Smooth muscle cell (in vitro differentiated cells): ENCODE data around the gene RNF141. TPM values are rescaled to one million over a fixed set of nuclear protein-coding genes. Genes with fewer than 3 reads are reported as not detected.

Experiments used
- DNase-seq: peaks from one replicate; lab custom pipeline; 2025; ENCODE audit not compliant: unreplicated experiment; lab: John Stamatoyannopoulos, UW
- H2AFZ ChIP-seq: fragments of 200-600 bp; sonication (generic); 2 replicates; pipeline ENCODE4 v1.6.0; 2016; ENCODE audit warnings: antibody characterized with exemption, low read depth, mild to moderate bottlenecking
- H3F3A ChIP-seq: fragments of 200-600 bp; sonication (generic); 2 replicates; pipeline ENCODE4 v1.6.0; 2017; ENCODE audit warnings: antibody characterized with exemption, low read depth
- H3K27ac ChIP-seq: fragments of 200-600 bp; sonication (generic); 2 replicates; pipeline ENCODE4 v1.5.1; 2016; ENCODE audit warnings: low read depth, mild to moderate bottlenecking
- H3K27me3 ChIP-seq: fragments of 200-600 bp; sonication (generic); 2 replicates; pipeline ENCODE4 v1.6.1; 2016; ENCODE audit warnings: low read depth, mild to moderate bottlenecking
- H3K36me3 ChIP-seq: fragments of 200-600 bp; sonication (generic); 2 replicates; pipeline ENCODE4 v1.5.1; 2016; ENCODE audit warnings: low read depth
- H3K4me1 ChIP-seq: fragments of 200-600 bp; sonication (generic); 2 replicates; pipeline ENCODE4 v1.5.1; 2016; ENCODE audit warnings: low read depth
- H3K4me2 ChIP-seq: fragments of 200-600 bp; sonication (generic); 2 replicates; pipeline ENCODE4 v1.6.0; 2016; ENCODE audit warnings: mild to moderate bottlenecking
- H3K4me3 ChIP-seq: fragments of 200-600 bp; sonication (generic); 2 replicates; pipeline ENCODE4 v1.5.1; 2016; ENCODE audit warnings: mild to moderate bottlenecking
- H3K79me2 ChIP-seq: fragments of 200-600 bp; sonication (generic); 2 replicates; pipeline ENCODE4 v1.6.0; 2016; ENCODE audit warnings: low read depth, mild to moderate bottlenecking
- H3K9ac ChIP-seq: fragments of 200-600 bp; sonication (generic); 2 replicates; pipeline ENCODE4 v1.6.0; 2016; ENCODE audit warnings: low read depth
- H3K9me3 ChIP-seq: fragments of 200-600 bp; sonication (generic); replicated peaks from 2 replicates; pipeline ENCODE4 v1.5.1; 2016; ENCODE audit warnings: low read depth
- H4K20me1 ChIP-seq: fragments of 200-600 bp; sonication (generic); 2 replicates; pipeline ENCODE4 v1.6.0; 2016; ENCODE audit warnings: low read depth
- WGBS: methylation state at CpG from one replicate; pipeline ENCODE4 v1.1.7; 2016; ENCODE audit warnings: low lambda C conversion rate; 5-methylcytosine and 5-hydroxymethylcytosine counted together
- polyA plus RNA-seq: library from polyadenylated mRNA; unstranded; fragments of >200 nt; fragmentation: Nextera tagmentation; extraction: Ambion mirVana; gene quantifications from 2 replicates; pipeline ENCODE4 v1.2.1, GENCODE V29; 2016
- total RNA-seq: library from RNA; depleted of rRNA; stranded (reverse); fragments of >200 nt; gene quantifications from 2 replicates; pipeline ENCODE4 v1.2.3, GENCODE V29; 2014
- TF ChIP-seq, protein P1 (sequence below): fragments of 200-600 bp; sonication (generic); IDR thresholded peaks from 2 replicates; pipeline ENCODE4 v1.5.1; 2017; ENCODE audit warnings: borderline replicate concordance, mild to moderate bottlenecking, antibody characterized with exemption; ENCODE audit not compliant: insufficient read depth, poor library complexity, severe bottlenecking

The RNF141 gene
- total and polyA plus RNA-seq, 2 experiments from 2014 or later, result 16.2 to 24.4 TPM

DNA sequence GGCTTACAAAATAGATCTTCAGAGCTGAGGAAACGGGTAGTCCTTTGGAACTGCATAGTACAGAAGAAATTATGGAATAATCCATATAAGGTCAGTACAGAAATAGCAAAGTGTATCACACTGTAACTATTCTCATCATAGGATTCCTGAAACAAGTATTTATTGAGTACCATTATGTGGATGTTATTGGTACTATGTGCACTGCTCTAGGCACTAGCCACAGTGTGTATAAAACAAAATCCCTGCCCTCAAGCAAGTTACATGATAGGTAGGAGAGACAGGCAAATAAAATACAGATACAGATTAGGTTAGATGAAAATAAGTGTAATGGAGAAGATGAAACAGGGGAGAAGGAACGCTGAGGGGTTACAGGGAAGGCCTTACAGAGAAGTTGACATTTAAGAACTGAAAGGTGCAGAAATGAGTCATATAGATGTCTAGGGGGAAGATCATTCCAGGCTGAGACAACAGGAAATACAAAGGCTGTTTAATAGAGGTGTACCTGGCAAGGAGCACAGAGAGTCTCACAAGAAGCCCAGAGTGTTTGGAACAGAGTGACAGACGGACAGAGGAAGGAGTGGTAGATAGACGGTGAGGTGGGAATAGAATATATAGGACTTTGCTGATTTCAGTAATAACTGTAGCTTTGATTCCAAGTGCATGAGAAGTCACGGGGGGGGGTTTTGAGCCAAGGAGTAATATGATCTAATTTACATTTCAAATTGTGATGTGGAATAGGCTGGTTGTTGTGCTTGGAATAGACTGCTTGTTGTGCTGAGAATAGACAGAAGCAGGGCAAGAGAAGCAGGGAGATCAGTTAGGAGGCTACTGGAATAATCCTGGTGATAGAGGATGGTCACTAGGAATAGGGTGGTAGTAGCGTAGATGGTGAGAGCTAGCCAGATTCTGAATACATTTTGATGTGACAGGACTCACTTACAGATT, 13.7 kb downstream of the RNF141 start:
- Histone ChIP-seq H3K79me2 (no peaks in the 10 kb centered on the region), H3K4me3 (no peak overlapping the region), H3K4me1 (no peaks in the 10 kb centered on the region), H3K9ac (no peak overlapping the region), H3K27me3 (no peaks in the 10 kb centered on the region), H4K20me1 (no peaks in the 10 kb centered on the region), H2AFZ (no peak overlapping the region), H3K9me3 (no peaks in the 10 kb centered on the region), H3K4me2 (peak overlapping the region; percentile 47), H3K27ac (peak overlapping the region; percentile 64), H3F3A (no peaks in the 10 kb centered on the region), H3K36me3 (peaks cover 20% of the 10 kb centered on the region)
- TF ChIP-seq, protein P1, sequence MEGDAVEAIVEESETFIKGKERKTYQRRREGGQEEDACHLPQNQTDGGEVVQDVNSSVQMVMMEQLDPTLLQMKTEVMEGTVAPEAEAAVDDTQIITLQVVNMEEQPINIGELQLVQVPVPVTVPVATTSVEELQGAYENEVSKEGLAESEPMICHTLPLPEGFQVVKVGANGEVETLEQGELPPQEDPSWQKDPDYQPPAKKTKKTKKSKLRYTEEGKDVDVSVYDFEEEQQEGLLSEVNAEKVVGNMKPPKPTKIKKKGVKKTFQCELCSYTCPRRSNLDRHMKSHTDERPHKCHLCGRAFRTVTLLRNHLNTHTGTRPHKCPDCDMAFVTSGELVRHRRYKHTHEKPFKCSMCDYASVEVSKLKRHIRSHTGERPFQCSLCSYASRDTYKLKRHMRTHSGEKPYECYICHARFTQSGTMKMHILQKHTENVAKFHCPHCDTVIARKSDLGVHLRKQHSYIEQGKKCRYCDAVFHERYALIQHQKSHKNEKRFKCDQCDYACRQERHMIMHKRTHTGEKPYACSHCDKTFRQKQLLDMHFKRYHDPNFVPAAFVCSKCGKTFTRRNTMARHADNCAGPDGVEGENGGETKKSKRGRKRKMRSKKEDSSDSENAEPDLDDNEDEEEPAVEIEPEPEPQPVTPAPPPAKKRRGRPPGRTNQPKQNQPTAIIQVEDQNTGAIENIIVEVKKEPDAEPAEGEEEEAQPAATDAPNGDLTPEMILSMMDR, result no peak
- DNase-seq, result no peak
- 85% methylated on average over 6 of the region's 6 CpGs for WGBS

DNA sequence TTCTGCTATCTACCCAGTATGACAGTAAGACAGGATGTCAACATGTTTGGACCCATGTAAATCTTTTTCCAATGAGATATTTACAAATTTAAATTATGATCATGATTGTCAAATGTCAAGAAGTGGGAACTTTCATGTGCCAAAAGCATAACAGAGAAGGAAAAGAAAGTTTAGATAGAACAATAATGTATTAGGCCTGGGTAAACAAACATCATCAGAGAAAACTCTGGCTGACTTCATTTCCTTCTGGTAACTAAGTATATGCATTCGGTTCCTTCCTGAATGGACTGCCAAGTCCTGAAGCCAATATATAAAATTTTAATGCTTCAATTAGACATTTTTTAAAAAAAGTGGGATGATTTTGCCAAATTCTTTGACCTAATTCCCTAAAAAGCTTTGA, 16.5 kb downstream of the RNF141 start:
- Histone ChIP-seq H3K27ac (no peak overlapping the region), H3K79me2 (no peaks in the 10 kb centered on the region), H3K4me2 (no peak overlapping the region), H3F3A (no peaks in the 10 kb centered on the region), H3K27me3 (no peaks in the 10 kb centered on the region), H3K36me3 (peaks cover 14% of the 10 kb centered on the region), H3K4me1 (no peaks in the 10 kb centered on the region), H3K9me3 (no peaks in the 10 kb centered on the region), H2AFZ (no peak overlapping the region), H3K4me3 (no peak overlapping the region), H3K9ac (no peak overlapping the region), H4K20me1 (no peaks in the 10 kb centered on the region)
- no peak for DNase-seq
- 90% methylated on average over 1 of the region's 1 CpG for WGBS
- TF ChIP-seq, protein P1, result no peak

DNA sequence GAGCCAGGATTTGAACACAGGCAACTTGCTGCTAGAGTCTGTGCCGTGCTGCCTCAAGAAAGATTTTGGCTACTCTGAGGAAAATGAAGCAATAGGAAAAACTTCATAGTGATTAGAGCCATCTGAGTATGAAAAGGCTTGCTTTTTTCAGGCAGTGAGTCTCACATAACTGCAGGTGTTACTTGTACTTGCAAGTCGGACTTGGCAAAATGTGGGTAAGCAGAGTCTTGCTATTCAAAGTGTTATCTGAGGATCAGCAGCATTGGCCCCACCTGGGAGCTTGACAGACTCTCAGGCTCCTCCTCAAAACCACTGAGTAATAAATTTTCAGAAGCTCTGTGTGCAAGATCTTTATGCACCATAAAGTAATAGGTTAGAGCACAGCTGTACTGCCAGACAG, 18.1 kb downstream of the RNF141 start:
- no peaks in the 10 kb centered on the region for H4K20me1 ChIP-seq
- no peak overlapping the region for H2AFZ ChIP-seq
- H3K4me3 ChIP-seq, result no peak overlapping the region
- no peaks in the 10 kb centered on the region for H3F3A ChIP-seq
- no peak overlapping the region for H3K27ac ChIP-seq
- H3K79me2 ChIP-seq, result no peaks in the 10 kb centered on the region
- H3K9me3 ChIP-seq, result no peaks in the 10 kb centered on the region
- no peak overlapping the region for H3K9ac ChIP-seq
- H3K27me3 ChIP-seq, result no peaks in the 10 kb centered on the region
- H3K36me3 ChIP-seq, result peaks cover 12% of the 10 kb centered on the region
- WGBS, result 71% methylated on average over 2 of the region's 2 CpGs
- TF ChIP-seq, protein P1, result no peak
- no peak overlapping the region for H3K4me2 ChIP-seq
- no peak for DNase-seq
- H3K4me1 ChIP-seq, result no peaks in the 10 kb centered on the region
